Parathyroid adenoma (tissue), 2 donors: ENCODE results near the gene PKMYT1.
"Not testable (repeated sequence)": the region's sequence is repeated elsewhere in the genome, so short reads cannot be mapped to it uniquely, and the experiment has no call there.

Experiments used
- H2AFZ ChIP-seq: fragments of 300-600 bp; sonication (generic); one replicate; pipeline ENCODE4 v1.7.0; 2017; ENCODE audit warnings: antibody characterized with exemption, mild to moderate bottlenecking
- H3K27ac ChIP-seq: fragments of 300-600 bp; sonication (generic); one replicate; pipeline ENCODE4 v1.7.0; 2017
- H3K27me3 ChIP-seq: fragments of 300-600 bp; sonication (generic); one replicate; pipeline ENCODE4 v1.7.0; 2017; ENCODE audit warnings: low read length; ENCODE audit not compliant: control insufficient read depth, insufficient read depth
- H3K36me3 ChIP-seq: fragments of 300-600 bp; sonication (generic); one replicate; pipeline ENCODE4 v1.7.0; 2017; ENCODE audit warnings: low read length; ENCODE audit not compliant: control insufficient read depth, insufficient read depth
- H3K4me1 ChIP-seq: fragments of 300-600 bp; sonication (generic); one replicate; pipeline ENCODE4 v1.7.0; 2017; ENCODE audit warnings: control low read depth
- H3K4me2 ChIP-seq: fragments of 300-600 bp; sonication (generic); one replicate; pipeline ENCODE4 v1.7.0; 2017; ENCODE audit warnings: low read length
- H3K4me3 ChIP-seq: fragments of 300-600 bp; sonication (generic); one replicate; pipeline ENCODE4 v1.7.0; 2017; ENCODE audit warnings: low read depth, low read length
- H3K79me2 ChIP-seq: fragments of 300-600 bp; sonication (generic); one replicate; pipeline ENCODE4 v1.7.0; 2017; ENCODE audit warnings: control low read depth
- H3K9ac ChIP-seq: fragments of 300-600 bp; sonication (generic); one replicate; pipeline ENCODE4 v1.7.0; 2017; ENCODE audit warnings: mild to moderate bottlenecking
- H3K9me3 ChIP-seq: fragments of 300-600 bp; sonication (generic); one replicate; pipeline ENCODE4 v1.7.0; 2017; ENCODE audit warnings: low read length; ENCODE audit not compliant: control insufficient read depth
- CTCF ChIP-seq: fragments of 300-600 bp; sonication (generic); IDR thresholded peaks from one replicate; pipeline ENCODE4 v1.7.0; 2017; ENCODE audit warnings: antibody characterized with exemption, mild to moderate bottlenecking
- donor health status: primary hyperparathyroidism.

Gene PKMYT1

GRCh38 chr16:2950353-2950724, 29.9 kb downstream of the PKMYT1 start:
- Histone ChIP-seq H3K9me3 (no peaks in the 10 kb centered on the region), H2AFZ (no peak overlapping the region), H3K4me2 (no peak overlapping the region), H3K27me3 (no peaks in the 10 kb centered on the region), H3K36me3 (no peaks in the 10 kb centered on the region), H3K9ac (no peak overlapping the region), H3K27ac (no peak overlapping the region), H3K4me1 (peaks cover 3% of the 10 kb centered on the region), H3K4me3 (no peak overlapping the region), H3K79me2 (no peaks in the 10 kb centered on the region)
- TF ChIP-seq CTCF: no peak

GRCh38 chr16:2949705-2950352, 30.4 kb downstream of the PKMYT1 start:
- Histone ChIP-seq H3K9me3 (no peaks in the 10 kb centered on the region), H3K4me1 (peaks cover 3% of the 10 kb centered on the region), H3K27me3 (no peaks in the 10 kb centered on the region), H2AFZ (no peak overlapping the region), H3K79me2 (no peaks in the 10 kb centered on the region), H3K4me2 (no peak overlapping the region), H3K4me3 (no peak overlapping the region), H3K9ac (no peak overlapping the region), H3K27ac (no peak overlapping the region), H3K36me3 (no peaks in the 10 kb centered on the region)
- TF ChIP-seq CTCF: no peak

- Histone ChIP-seq H3K79me2 (no peaks in the 10 kb centered on the region), H3K9ac (no peak overlapping the region), H3K9me3 (no peaks in the 10 kb centered on the region), H3K36me3 (no peaks in the 10 kb centered on the region), H3K27me3 (no peaks in the 10 kb centered on the region), H3K4me1 (peaks cover 3% of the 10 kb centered on the region), H2AFZ (no peak overlapping the region), H3K4me3 (no peak overlapping the region), H3K27ac (no peak overlapping the region), H3K4me2 (no peak overlapping the region)
- no peak for TF ChIP-seq CTCF
Measured at GRCh38 chr16:2948807-2949704, 31.2 kb downstream of the PKMYT1 start.

GRCh38 chr16:2946649-2947048, 33.6 kb downstream of the PKMYT1 start:
- Histone ChIP-seq H2AFZ (no peak overlapping the region), H3K79me2 (no peaks in the 10 kb centered on the region), H3K4me3 (no peak overlapping the region), H3K4me1 (peaks cover 3% of the 10 kb centered on the region), H3K27me3 (no peaks in the 10 kb centered on the region), H3K27ac (no peak overlapping the region), H3K36me3 (no peaks in the 10 kb centered on the region), H3K4me2 (no peak overlapping the region), H3K9me3 (no peaks in the 10 kb centered on the region), H3K9ac (no peak overlapping the region)
- TF ChIP-seq CTCF: no peak

GRCh38 chr16:2943716-2944115, 36.5 kb downstream of the PKMYT1 start:
- not testable (repeated sequence) for H3K27me3 ChIP-seq, H2AFZ ChIP-seq, H3K4me1 ChIP-seq, H3K9me3 ChIP-seq, H3K4me2 ChIP-seq, H3K4me3 ChIP-seq, H3K27ac ChIP-seq, H3K79me2 ChIP-seq, H3K9ac ChIP-seq, H3K36me3 ChIP-seq
